RCC 7860 (cell line): ENCODE measurements around the gene KRTAP2-2.

Experiments
- DNase-seq: peaks from one replicate; pipeline ENCODE4 v3.0.0-alpha.2; 2015; ENCODE audit warnings: low spot score
- FAIRE-seq: peaks from 2 replicates; lab custom pipeline; 2012; peaks lifted over from hg19 to GRCh38; lab: Jason Lieb, UNC

Gene KRTAP2-2

DNA sequence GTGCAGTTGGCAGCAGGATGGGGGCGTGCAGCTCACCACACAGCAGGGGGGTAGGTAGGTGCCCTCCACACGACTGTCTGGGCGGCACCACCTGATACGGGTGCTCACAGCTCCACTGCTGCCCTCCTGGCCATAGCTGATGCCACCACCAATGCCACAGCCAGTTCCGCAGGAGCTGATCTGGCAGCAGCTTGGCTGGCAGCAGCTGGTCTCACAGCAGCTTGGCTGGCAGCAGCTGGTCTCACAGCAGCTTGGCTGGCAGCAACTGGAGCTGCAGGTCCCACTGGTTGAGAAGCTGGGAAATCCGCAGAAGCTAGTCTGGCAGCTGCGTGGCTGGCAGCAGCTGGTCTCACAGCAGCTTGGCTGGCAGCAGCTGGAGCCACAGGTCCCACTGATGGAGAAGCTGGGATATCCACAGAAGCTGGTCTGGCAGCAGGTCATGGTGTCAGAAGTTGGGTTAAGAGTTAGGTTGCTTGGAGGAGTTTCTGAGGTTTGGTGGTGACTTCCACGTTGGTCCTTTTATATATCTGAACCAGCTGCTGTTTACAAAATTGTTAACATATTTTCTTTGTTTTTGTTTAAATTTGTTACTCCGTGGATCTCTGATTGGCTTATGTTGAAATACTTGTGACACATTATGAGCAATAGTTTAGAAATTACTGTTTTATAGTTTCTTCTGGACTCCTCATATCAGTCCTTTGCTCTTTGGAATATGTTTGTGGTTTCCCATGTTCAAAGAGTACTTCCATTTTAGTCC lies 28.1 kb downstream of the KRTAP2-2 start, which contains the start of gene KRTAP1-5:
Gene KRTAP1-5 (minus strand): TSS at position 494 of the 757 bp plus-strand sequence. CDS start 53 bp downstream, at position 441.
- no peak for FAIRE-seq
- DNase-seq: no peak

DNA sequence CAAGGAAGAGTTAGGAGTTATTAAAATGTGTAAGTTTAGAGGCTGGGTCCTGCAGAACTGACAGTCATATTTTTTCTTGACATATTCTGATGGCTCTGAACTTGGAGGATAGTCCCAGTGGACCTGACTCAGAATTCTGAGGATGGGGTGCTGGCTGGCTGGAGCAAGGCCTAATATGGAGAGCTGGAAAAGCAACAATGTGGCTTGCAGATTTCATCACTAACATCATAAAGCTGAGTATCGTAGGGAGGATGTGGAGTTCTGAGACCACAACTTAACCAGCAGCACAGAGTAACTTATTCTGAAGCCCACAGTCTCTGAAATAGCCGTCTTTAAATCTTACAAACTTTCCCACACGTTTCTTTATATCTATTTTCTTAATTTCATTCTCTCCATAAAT lies 30.3 kb downstream of the KRTAP2-2 start:
- no peak for DNase-seq
- FAIRE-seq: no peak

DNA sequence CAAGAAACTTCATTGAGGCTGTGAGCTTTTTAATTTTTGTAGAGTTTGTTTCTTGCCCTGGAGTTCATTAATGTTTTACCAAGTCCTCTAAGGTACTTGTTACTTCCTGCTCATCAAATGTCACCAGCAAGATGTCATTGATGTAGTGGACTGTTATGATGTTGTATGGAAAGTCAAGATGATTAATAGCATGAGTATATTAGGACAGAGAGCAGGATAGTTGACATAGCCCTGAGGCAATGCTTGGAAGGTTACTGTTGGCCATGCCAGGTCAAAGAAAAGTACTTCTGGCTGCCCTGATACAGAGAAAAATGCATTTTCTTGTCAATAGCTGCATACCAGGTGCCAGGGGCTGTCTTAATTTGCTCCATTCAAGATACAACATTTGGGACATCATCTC lies 34.7 kb downstream of the KRTAP2-2 start:
- DNase-seq (no peak), FAIRE-seq (no peak)

DNA sequence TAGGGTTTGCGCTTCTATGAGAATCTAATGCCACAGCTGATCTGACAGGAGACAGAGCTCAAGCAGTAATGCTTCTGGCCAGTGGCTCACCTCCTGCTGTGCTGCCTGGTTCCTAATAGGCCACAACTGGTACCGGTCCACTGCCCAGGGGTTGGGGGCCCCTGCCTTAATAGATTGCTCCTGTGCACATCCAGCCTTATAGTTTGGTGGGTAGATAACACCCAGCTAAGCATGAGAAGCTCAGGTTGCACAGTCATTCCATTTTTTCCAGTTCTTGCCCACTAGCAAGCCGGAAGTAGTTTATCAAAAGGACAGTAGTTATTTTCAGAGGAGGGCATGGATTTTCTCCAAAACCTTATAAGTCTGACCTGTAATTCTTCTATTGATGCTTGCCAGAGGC lies 35.6 kb downstream of the KRTAP2-2 start:
- DNase-seq (no peak), FAIRE-seq (no peak)

DNA sequence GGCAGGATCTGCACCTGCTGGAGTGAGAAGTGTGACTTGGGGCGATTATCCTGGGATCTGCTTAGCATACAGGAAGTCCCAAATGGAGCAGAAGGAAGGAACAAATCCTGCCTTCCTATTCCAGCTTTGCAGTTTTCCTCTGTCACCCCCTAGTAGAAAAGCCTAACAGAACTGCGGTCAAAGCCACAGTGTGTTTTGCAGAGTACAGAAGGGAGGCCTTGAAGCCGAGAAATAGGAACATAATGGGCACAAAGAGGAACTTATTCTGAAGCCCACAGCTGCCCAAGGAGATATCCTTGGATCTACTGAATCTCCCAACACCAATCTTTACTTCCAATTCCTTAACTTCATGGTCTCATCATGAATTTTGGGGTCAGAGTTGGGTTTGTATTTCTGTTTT lies 36.5 kb downstream of the KRTAP2-2 start:
- DNase-seq (no peak), FAIRE-seq (no peak)

DNA sequence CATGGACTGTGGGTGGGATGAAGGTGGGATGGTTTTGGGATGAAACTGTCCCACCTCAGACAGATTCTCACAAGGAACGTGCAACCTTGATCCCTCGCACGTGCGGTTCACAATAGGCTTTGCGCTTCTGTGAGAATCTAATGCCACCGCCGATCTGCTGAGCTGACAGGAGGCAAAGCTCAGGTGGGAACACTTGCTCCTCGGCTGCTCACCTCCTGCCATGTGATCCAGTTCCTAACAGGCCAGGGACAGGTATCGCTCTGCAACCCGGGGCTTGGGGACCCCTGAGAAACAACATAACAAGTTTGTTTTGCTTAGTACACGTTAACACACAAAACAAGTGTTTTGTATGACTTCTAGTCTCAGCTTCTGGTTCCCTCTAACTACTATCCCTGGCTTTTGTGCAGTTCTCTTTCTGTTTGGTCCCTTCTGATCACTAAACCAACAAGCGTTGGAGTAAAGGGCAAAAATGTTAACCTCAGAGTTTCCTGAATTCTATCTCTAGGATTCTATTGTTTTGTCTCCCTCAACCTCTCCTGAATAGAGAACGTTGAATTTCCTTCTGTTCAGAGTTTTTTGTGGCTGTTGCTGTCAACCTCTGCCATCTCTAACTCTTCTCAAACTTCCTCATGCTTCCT lies 38.3 kb downstream of the KRTAP2-2 start:
- FAIRE-seq (no peak), DNase-seq (no peak)

DNA sequence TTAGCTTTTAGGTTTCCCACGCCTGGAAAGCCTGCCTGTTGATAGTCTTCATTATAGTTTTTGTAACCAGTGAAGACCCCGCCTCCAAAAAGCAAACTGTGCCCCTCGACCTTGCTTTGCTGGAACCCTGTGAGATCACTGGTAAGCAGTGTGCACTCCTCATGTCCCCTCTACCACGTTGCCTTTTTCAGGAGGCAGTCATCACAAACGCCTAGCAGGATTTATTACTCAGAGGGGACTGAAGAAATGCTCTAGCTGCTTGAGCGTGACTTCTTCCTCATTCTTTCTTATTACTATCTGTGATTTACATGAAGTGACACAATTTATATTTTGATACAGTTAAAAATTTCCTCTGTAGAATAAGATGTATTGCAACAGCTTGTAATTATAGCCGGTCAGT lies 39.6 kb downstream of the KRTAP2-2 start:
- FAIRE-seq (no peak), DNase-seq (no peak)

DNA sequence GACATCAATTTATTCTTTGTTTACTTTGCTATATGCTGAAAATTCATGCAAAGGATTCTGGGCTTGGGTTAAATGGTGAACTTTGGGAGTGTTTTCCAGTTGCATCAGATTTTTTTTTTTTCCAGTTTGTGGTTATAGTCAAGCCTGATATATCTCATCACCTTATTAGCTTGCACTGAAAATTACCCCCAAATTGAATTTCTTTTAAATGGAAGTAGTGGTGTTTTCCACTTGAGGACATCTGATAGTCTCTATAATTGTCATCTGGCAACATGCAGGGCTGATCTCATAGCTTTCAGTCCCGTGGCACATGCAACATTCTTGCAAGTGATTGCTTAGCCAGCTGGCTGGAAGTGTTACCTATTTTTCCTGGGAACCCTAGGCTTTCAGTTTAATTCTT lies 41.4 kb downstream of the KRTAP2-2 start:
- DNase-seq (no peak), FAIRE-seq (no peak)

DNA sequence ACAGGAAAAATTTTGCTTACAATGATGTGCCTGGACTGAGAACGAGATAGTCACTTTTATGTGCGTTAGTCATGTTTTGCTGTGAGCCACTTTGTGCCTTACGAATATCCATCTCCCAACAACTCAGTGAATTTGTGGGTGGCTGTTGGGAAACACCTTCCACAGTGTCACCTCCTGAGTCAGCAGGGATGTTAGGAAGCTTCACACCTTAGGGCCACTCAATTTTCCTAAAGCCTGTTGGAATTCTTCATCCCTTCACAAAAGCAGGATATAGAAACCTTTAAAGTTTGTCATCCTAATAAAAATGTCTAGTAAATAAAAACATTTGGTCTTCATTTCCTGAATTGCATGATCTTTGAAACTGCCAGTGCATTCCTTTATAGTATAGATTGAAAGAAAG lies 41.8 kb downstream of the KRTAP2-2 start:
- FAIRE-seq (no peak), DNase-seq (no peak)

DNA sequence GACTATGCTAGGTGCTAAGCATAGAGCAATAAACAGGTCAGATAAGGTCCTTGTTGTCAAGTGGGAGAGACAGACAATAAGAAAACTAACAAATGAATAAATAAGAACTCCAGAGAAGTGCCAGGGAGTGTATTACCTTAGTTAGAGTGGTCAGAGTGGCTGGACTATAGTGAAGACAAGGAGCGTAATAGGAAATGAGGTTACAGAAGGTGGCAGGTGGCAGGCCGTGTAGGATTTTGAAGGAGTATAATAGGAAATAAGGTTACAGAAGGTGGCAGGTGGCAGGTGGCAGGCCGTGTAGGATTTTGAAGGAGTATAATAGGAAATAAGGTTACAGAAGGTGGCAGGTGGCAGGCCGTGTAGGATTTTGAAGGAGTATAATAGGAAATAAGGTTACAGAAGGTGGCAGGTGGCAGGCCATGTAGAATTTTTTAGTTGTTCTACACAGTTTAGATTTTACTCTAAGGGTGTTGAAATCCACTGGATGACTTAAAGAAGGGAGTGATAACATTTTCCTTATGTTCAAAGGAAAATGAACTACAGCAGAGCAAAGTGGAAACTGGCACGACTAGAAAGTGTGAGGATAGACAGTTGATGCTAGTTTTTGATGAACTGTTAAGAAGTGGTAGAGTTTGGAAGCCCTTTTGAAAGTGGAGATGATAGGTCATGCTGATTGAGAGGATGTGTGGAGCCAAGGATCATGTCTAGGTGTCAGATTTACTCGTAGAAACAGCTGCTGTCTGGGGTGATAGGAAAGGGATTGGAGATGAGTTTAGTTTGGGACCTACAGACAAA lies 42.5 kb downstream of the KRTAP2-2 start:
- FAIRE-seq (no peak), DNase-seq (no peak)

DNA sequence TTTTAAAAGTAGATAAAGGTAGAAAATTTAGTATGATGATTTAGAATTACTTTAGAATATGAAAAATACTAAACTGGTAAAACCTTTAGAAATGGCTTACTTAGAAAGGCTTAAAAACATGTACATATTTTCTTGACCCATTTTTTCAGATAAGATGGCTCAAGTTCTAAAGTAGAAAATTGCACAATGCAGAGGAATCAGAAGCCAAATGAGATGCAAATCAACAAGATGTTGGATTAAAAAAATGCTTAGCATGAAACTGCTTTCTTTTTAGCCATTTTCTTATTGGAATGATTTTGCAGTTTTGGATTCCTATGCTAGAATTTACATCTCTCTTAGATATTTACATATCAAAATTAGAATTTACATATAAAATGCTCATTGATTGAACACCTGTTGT lies 44.6 kb downstream of the KRTAP2-2 start:
- DNase-seq: no peak
- no peak for FAIRE-seq

DNA sequence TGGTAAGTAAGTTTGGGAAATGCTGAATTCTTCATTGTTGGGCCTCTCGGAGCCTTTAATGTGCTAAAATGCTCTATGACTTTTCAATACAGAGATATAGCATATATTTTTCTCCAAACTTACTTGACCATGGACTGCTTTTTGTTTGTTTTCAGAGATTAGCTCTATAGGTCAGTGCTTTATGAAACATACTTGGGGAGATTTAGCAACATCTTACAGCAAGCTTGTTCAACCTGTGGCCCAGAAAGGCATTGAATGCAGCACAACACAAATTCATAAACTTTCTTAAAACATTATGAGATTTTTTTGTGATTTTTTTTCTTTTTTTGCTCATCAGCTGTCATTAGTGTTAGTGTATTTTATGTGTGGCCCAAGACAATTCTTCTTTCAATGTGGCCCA lies 45.1 kb downstream of the KRTAP2-2 start:
- DNase-seq (no peak), FAIRE-seq (no peak)

DNA sequence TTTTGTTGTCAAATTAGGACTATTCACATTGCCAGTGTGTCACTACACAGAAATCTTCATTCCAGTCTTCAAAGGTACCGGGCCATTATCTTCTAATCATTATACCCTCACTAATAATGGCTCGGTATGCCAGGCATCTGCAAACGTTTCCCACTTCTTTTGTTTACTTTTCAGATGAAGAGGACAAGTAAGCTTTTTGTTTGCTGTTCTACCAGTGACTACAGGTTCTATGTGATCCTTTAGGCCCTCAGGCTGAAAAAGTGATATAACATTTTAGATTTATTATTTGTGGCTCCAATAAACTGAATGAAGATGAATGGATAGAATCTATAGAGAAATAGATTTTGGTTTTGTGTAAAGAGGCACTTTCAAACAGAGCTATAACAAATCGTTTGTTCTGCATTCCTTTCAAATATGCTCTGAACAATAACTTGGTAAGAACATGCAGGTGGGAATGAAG lies 45.7 kb downstream of the KRTAP2-2 start:
- FAIRE-seq (no peak), DNase-seq (no peak)

DNA sequence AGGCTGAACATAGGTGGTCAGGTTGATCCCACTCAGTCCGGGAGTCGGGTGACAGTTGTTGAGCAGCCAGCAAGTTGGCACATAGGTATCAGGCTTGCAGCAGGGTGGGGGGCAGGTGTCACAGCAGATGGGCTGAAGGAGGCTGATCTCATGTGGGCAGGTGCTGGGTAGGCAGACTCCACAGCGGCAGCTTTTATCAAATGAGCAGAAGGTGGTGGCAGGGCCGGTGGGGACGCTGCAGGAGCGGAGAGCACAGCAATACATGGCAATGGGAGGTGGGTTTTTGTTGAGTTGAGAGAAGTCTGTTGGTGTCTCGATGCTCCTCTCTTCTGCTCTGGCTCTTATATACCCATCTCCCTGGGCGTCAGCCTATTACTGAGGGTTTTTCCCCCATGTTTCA lies 46.2 kb downstream of the KRTAP2-2 start, which contains the start of gene KRTAP3-1:
Gene KRTAP3-1 (minus strand): TSS at position 318 of the 400 bp plus-strand sequence. CDS start 54 bp downstream, at position 264.
- no peak for FAIRE-seq
- DNase-seq: no peak
